Measurements from ENCODE around the gene SLC25A44.

GRCh38 chr1:156151093-156151688 lies 42.7 kb upstream of the SLC25A44 start:
- TF ChIP-seq MAFK (IDR thresholded peaks at IDR 0.05; ENCODE audit: partially characterized antibody) (no peak), E2F6 (IDR thresholded peaks at IDR 0.05; ENCODE audit: borderline replicate concordance, low read depth) (no peak), ELK1 (IDR thresholded peaks at IDR 0.05; ENCODE audit: low read depth, low read length) (no peak), KDM1A (IDR thresholded peaks at IDR 0.05; ENCODE audit: low read depth) (no peak), JUNB (IDR thresholded peaks at IDR 0.05) (no peak), POLR2A (IDR thresholded peaks at IDR 0.05; ENCODE audit: low read length) (no peak), GATA3 (IDR thresholded peaks at IDR 0.05; ENCODE audit: borderline replicate concordance) (no peak), CTCF (IDR thresholded peaks at IDR 0.05) (no peak), EP300 (IDR thresholded peaks at IDR 0.05) (no peak), CHD2 (IDR thresholded peaks at IDR 0.05; ENCODE audit: low read length, partially characterized antibody) (no peak), HDAC2 (IDR thresholded peaks at IDR 0.05) (no peak), CBX8 (IDR thresholded peaks at IDR 0.05) (no peak)
